SW480 (cell line): ENCODE results near the gene ATL2.

ENCODE experiments used
- DNase-seq: peaks from one replicate; pipeline ENCODE4 v3.0.0-alpha.2; 2016; ENCODE audit warnings: low spot score

ATL2 gene

GRCh38 chr2:38390947-38391346, 13.9 kb upstream of the ATL2 start:
- no peak for DNase-seq

GRCh38 chr2:38387887-38388286, 10.8 kb upstream of the ATL2 start:
- no peak for DNase-seq

DNA sequence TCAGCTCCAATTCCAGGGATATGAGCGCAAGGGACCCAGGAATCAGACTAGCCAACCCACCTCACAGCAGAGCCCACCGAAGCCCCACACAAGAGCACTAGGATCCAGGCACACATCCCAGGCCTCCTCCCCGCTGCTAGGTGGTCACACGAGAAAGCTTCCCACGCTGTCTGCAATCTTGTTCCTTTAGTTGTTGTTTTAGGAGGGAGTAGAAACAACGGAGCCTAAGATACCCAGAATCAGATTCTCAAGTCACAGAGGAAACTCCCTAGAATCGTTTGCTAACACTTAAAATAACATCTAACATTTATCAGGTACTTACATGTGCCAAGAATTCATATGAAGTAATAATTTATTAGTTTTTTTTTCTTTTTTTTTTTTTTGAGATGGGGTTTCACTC, 9.7 kb upstream of the ATL2 start:
- DNase-seq, result no peak

- DNase-seq, result peak; percentile 60
These were observed 9.3 kb upstream of the ATL2 start for GRCh38 chr2:38386377-38386776.

- peak; percentile 58 for DNase-seq
These were observed 7.3 kb upstream of the ATL2 start for GRCh38 chr2:38384338-38384737.

DNA sequence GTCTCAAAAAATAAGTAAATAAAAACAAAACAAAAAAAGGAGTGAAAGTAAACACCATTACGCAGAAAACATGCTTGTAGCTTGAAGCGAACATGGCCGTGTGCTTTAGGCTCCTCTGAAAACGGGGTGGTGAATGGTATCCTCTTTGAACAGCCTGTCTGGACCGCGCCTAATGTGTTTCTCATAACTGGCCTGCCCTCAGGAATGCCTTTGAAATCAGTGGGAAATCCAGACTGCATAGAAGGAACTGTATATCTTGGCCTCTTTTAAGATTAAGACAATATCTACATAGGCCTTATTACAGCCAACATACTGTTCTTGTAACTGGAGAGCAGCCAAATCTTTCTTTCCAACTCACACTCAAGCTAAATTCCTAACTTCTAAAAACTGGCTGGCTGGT, 6.7 kb upstream of the ATL2 start:
- peak; percentile 86 for DNase-seq

GRCh38 chr2:38381381-38382143, 4.5 kb upstream of the ATL2 start:
- no peak for DNase-seq

GRCh38 chr2:38380397-38381130, 3.5 kb upstream of the ATL2 start:
- no peak for DNase-seq

GRCh38 chr2:38376346-38377049, 575 bp downstream of the ATL2 start:
- DNase-seq, result peak; percentile 88

DNA sequence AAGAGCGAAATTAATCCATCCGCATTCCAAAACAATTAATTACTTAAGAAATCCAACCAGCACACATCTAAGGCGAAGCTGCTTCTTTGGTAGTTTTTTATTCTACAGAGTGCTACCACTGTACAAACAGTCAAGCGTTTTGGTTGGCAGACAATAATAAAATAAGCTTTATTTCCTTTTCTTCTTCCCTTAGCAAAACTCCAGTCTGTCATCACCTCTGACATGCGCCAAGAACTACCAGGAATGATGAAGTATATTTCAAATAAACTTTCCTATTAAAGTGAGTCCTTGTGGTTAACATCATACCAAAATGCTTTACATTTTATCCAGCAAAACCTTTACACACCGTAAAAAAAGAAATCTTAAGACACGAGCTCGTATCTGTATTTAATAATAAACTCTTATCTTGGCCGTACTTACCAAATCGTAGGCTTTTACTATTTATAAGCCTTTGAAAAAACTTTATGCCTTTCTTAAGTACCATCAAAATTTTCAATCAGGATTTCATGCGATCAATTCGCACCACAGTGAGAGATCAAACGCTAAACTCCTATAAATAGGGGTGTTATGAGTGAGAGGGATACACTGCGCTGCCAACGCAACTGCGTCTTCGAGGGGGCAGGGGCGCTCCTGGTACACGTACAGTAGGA, 1.3 kb downstream of the ATL2 start:
- no peak for DNase-seq

GRCh38 chr2:38374984-38375383, 2.1 kb downstream of the ATL2 start:
- no peak for DNase-seq

DNA sequence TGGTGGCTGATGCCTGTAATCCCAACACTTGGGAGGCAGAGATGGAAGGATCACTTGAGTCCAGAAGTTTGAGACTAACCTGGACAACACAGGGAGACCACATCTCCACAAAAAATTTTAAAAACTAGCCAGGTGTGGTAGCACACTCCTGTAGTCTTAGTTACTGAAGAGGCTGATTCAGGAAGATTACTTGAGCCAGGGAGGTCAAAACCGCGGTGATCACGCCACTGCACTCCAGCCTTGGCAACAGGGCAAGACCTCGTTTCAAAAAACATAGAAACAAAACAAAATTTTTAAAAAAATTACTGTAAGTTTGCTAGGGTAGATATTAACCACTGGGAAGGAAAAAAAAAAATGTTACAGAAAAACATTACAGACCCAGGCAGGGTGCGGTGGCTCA, 5.8 kb downstream of the ATL2 start:
- DNase-seq, result no peak

DNA sequence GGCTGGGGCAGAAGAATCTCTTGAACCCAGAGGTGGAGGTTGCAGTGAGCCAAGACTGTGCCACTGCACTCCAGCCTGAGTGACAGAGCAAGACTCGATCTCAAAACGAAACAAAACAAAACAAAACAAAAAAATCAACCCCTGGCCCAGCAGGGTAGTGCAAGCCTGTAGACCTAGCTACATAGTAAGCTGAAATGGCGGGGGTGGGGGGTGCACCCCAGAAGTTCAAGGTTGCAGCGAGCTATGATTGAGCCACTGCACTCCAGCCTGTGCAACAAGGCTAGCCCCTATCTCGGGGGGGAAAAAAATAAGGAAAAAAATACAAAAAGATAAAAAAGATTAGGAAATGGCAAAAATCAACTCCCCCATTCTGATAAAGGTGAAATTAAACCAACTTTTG, 6.4 kb downstream of the ATL2 start:
- no peak for DNase-seq

GRCh38 chr2:38362232-38362631, 14.8 kb downstream of the ATL2 start:
- DNase-seq, result no peak

DNA sequence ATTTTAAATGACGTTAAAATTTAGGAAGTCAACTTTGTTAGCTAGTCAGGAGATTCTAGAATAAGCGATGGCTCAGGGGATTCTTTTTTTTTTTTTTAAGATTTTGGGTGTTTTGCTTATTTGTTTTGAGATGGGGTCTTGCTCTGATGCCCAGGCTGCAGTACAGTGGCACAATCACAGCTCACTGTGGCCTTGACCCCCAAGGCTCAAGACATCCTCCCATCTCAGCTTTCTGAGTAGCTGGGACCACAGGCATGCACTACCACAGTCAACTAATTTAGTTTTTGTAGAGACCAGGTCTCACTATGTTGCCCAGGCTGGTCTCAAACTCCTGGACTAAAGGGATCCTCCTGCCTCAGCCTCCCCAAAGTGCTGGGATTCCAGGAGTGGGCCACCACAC, 16.9 kb downstream of the ATL2 start:
- DNase-seq, result no peak

- no peak for DNase-seq
These were observed 23.7 kb downstream of the ATL2 start for GRCh38 chr2:38353402-38353801.

DNA sequence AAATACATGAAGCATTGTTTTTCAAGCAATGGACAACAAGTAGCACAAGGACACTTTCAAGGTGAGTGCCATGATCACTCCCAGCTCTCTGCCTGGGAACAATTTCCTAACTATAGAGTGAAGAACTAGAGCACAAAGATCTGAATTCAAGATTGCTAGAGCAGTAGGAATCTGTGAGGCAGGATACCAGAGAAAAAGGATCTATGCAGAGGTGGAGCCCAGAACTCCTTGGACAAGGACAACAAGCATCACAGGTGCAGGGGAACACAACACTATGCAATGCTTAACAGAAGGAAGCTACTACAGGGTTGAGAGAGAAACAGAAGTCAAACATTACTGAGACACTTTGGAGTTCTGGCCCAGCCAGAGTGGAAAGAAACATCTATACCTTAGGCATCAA, 24.7 kb downstream of the ATL2 start:
- DNase-seq, result no peak

GRCh38 chr2:38345323-38346038, 31.6 kb downstream of the ATL2 start:
- no peak for DNase-seq

DNA sequence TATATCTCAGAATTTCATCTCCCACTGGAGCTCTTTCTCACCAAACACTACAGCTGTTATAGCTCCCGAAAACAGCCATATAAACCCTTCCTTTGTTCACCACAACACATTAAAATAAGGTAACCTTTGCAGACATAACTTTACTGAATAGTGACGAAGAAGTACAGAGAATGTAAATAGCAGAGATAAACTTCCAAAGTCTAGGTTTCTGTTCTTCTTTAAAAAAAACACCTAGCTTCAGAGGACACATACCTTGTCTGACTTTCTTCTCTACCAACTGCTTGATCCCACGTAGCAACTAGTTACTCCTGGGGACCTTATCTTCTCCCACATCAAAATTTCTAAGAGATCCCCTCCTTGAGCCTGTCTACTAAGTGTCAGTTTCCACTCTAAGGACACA, 32.3 kb downstream of the ATL2 start:
- no peak for DNase-seq

DNA sequence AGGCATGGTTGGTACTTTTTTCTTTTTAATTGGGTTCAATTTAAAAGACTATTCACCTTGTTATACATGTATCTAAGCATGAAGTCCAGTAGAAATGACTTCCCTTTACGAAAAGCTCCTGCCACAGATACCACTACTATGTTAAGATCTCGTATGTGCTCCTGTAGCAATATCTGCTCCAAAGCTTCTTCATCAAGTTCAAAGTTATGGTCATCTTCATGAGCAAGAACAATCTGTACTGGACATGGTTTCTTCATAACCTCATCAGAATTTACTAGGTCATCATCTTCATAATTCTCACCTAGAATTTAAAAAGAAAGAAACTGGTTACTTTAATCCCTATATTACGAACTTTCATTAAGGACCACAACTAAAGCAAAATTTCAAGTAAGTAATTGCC, 33.9 kb downstream of the ATL2 start:
- no peak for DNase-seq

DNA sequence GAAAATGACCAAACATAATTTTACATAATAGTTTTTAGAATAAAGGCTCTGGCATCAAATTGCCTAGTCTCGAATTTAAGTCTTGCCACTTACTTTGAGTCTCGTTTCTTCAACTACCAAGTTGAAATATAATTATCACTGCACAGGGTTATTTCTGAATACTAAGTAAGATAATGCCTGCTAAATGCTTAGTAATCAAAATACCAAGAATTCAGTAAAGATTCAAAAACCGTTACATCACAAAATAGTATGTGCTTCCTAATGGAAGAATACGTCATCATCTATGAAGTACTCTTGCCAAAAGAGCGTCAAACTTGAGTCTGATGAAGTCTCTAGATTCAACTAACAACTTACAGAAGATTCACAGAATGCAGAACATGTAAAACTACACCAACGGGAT, 40.5 kb downstream of the ATL2 start:
- no peak for DNase-seq

DNA sequence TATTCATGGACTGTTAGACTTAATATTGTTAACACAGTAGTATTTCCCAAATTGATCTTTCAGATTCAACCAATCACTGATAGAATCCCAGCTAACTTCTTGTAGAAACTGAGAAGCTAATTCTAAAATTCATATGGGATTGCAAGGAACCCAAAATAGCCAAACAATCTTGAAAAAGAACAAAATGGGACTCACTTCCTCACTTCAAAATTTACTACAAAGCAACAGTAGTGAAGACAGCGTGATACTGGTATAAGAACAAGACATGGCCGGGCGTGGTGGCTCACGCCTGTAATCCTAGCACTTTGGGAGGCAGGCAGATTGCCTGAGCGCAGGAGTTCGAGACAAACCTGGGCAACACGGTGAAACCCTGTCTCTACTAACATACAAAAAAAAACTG, 46.3 kb downstream of the ATL2 start:
- DNase-seq, result no peak
